Testis (tissue), 3 donors: Measurements from ENCODE around the gene DLGAP4. TPM values are rescaled to one million over a fixed set of nuclear protein-coding genes. Genes with fewer than 3 reads are reported as not detected.

ENCODE experiments used
- DNase-seq: peaks from one replicate; pipeline ENCODE4 v3.0.0-alpha.2; 2019
- H3K27ac ChIP-seq, 2 donors: fragments of 200-600 bp; sonication (generic); one replicate each; pipeline ENCODE4 v1.5.1; 2019
- H3K27me3 ChIP-seq: fragments of 200-600 bp; sonication (generic); one replicate; pipeline ENCODE4 v1.5.1; 2019
- H3K36me3 ChIP-seq: fragments of 200-600 bp; sonication (generic); one replicate; pipeline ENCODE4 v1.5.1; 2017; ENCODE audit warnings: low read depth; ENCODE audit errors: missing control alignments
- H3K4me1 ChIP-seq: fragments of 200-600 bp; sonication (generic); one replicate; pipeline ENCODE4 v1.5.1; 2019
- H3K4me3 ChIP-seq, 2 donors: fragments of 200-600 bp; sonication (generic); one replicate each; pipeline ENCODE4 v1.5.1; 2017 to 2019
- H3K9me3 ChIP-seq: fragments of 200-600 bp; sonication (generic); one replicate; pipeline ENCODE4 v1.5.1; 2017
- POLR2A ChIP-seq: fragments of 450-650 bp; IDR thresholded peaks from one replicate; pipeline ENCODE4 v1.6.1; 2017; ENCODE audit warnings: antibody characterized with exemption, mild to moderate bottlenecking, moderate library complexity
- WGBS, 2 donors: methylation state at CpG; one replicate each; pipeline ENCODE4 v1.1.5; 2018; 5-methylcytosine and 5-hydroxymethylcytosine counted together
- intact Hi-C: fragments of 100-400 bp; cut with DNase I; formaldehyde crosslinking; loops from one replicate; pipeline ENCODE4 v1.15.1; 2023; ENCODE audit warnings: low total_unique reads
- polyA plus RNA-seq: library from polyadenylated mRNA; stranded (reverse); fragments of 350-450 nt; fragmentation: Illumina TruSeq; extraction: RNeasy Lipid Tissue Mini Kit (QIAGEN cat#74804); gene quantifications from one replicate; pipeline ENCODE4 v1.2.3, GENCODE V29; 2014; ENCODE audit warnings: low read depth, low replicate concordance; ENCODE audit not compliant: insufficient read depth
- total RNA-seq, 2 donors: library from RNA; depleted of rRNA; stranded (reverse); fragments of >200 nt; gene quantifications; one replicate each; pipeline ENCODE4 v1.2.3, GENCODE V29; 2016
- TF ChIP-seq, protein P1 (sequence below), 3 experiments: fragments of 450-650 bp in 2 of 3; fragments of 200-600 bp in 1 of 3; sonication (generic) in 1 of 3; IDR thresholded peaks; one replicate each; pipeline ENCODE4 v1.5.1; 2016 to 2019; ENCODE audit warnings: antibody characterized with exemption in 3 of 3, mild to moderate bottlenecking in 2 of 3, moderate library complexity in 1 of 3

DLGAP4 gene
- total and polyA plus RNA-seq, 3 donors from 2014 or later = 69.1 to 110 (median 110) TPM

- H3K27ac ChIP-seq = no peak overlapping the region
- H3K9me3 ChIP-seq = no peaks in the 10 kb centered on the region
- WGBS, 2 donors = 49 to 55% methylated on average over 20 to 21 of the region's 24 CpGs
- no peaks in the 10 kb centered on the region for H3K36me3 ChIP-seq
- TF ChIP-seq POLR2A = no peak
- no peaks in the 10 kb centered on the region for H3K27me3 ChIP-seq
- no peak overlapping the region for H3K4me3 ChIP-seq
- no peaks in the 10 kb centered on the region for H3K4me1 ChIP-seq
- DNase-seq = no peak
- intact Hi-C loops = no loop called here
These were observed 33.8 kb downstream of the DLGAP4 start for GRCh38 chr20:36339646-36340592.

GRCh38 chr20:36340593-36340990 is 34.5 kb downstream of the DLGAP4 start:
- no peak for DNase-seq
- H3K36me3 ChIP-seq = no peaks in the 10 kb centered on the region
- H3K9me3 ChIP-seq = no peaks in the 10 kb centered on the region
- WGBS, 2 donors = 63 to 100% methylated on average over 1 to 9 of the region's 9 CpGs
- no peak overlapping the region for H3K4me3 ChIP-seq
- no peak overlapping the region for H3K27ac ChIP-seq
- H3K27me3 ChIP-seq = no peaks in the 10 kb centered on the region
- intact Hi-C loops = no loop called here
- no peaks in the 10 kb centered on the region for H3K4me1 ChIP-seq
- TF ChIP-seq, protein P1, sequence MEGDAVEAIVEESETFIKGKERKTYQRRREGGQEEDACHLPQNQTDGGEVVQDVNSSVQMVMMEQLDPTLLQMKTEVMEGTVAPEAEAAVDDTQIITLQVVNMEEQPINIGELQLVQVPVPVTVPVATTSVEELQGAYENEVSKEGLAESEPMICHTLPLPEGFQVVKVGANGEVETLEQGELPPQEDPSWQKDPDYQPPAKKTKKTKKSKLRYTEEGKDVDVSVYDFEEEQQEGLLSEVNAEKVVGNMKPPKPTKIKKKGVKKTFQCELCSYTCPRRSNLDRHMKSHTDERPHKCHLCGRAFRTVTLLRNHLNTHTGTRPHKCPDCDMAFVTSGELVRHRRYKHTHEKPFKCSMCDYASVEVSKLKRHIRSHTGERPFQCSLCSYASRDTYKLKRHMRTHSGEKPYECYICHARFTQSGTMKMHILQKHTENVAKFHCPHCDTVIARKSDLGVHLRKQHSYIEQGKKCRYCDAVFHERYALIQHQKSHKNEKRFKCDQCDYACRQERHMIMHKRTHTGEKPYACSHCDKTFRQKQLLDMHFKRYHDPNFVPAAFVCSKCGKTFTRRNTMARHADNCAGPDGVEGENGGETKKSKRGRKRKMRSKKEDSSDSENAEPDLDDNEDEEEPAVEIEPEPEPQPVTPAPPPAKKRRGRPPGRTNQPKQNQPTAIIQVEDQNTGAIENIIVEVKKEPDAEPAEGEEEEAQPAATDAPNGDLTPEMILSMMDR (IDR thresholded peaks at IDR 0.05) = no peak
- TF ChIP-seq POLR2A = no peak

GRCh38 chr20:36341331-36342020 is 35.3 kb downstream of the DLGAP4 start:
- Histone ChIP-seq H3K27ac (no peak overlapping the region), H3K9me3 (no peaks in the 10 kb centered on the region), H3K4me3 (no peak overlapping the region), H3K27me3 (no peaks in the 10 kb centered on the region), H3K36me3 (no peaks in the 10 kb centered on the region), H3K4me1 (no peaks in the 10 kb centered on the region)
- WGBS, 2 donors = 89 to 90% methylated on average over 17 to 22 of the region's 22 CpGs
- TF ChIP-seq POLR2A = no peak
- no peak for DNase-seq
- intact Hi-C loops = no loop called here

DNA sequence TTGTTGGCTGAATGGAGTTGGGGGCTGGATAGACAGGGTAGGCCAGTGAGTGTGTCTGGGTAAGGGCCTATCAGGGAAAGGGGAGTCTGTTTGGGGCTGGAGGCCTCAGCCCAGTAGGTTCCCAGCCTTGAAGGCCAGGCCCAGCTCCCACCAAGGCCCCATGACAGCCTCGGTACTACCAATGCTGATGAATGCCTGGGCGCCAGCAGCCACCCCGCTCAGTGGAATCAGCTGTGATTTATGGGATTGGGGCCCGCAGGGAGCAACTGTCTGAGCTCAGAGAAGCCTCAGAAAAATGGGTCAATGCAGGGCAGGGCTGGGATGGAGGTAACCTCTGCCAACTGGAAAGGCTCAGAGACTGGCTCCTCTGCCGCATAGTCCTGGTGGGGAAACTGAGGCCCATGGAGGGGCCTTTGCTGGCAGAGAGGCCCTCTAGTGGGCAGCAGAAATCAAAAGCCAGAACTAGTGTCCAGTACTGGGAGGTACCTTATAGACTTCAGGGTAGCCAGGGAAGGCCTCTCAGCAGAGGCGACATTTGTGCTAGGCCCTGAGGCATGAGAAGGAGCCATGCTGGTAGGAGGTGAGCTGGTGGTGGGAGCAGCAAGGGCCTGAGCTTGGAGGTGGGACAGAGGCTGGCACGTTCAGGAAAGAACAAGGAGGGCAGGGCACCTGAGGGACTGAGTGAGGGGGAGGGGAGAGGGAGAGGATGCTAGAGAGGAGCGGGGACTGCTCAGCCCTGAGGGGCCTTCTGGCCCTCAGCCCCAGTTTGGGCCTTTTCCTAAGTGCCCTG is 36.4 kb downstream of the DLGAP4 start:
- H3K27me3 ChIP-seq = no peaks in the 10 kb centered on the region

GRCh38 chr20:36343641-36344040 is 37.5 kb downstream of the DLGAP4 start:
- Histone ChIP-seq H3K4me3 (no peak overlapping the region), H3K27ac (no peak overlapping the region), H3K36me3 (no peaks in the 10 kb centered on the region), H3K27me3 (no peaks in the 10 kb centered on the region), H3K4me1 (no peaks in the 10 kb centered on the region), H3K9me3 (no peaks in the 10 kb centered on the region)
- TF ChIP-seq POLR2A = no peak
- TF ChIP-seq, protein P1 (IDR thresholded peaks at IDR 0.05) = no peak
- DNase-seq = no peak
- WGBS, 2 donors = 83 to 92% methylated on average over 2 to 5 of the region's 5 CpGs
- intact Hi-C loops = no loop called here

More for the DNA sequence above, 36.4 kb downstream of the DLGAP4 start:
- Histone ChIP-seq H3K4me1 (no peaks in the 10 kb centered on the region), H3K27ac (no peak overlapping the region), H3K9me3 (no peaks in the 10 kb centered on the region), H3K36me3 (no peaks in the 10 kb centered on the region), H3K4me3 (no peak overlapping the region)
- TF ChIP-seq, protein P1 (IDR thresholded peaks at IDR 0.05) = no peak
- no peak for TF ChIP-seq POLR2A
- 66 to 72% methylated on average over 4 to 8 of the region's 8 CpGs for WGBS, 2 donors
- no peak for DNase-seq
- intact Hi-C loops = no loop called here
